Hepatocyte (in vitro differentiated cells): ENCODE results near the gene FLACC1.

ENCODE experiments used
- CTCF ChIP-seq: fragments of 200-600 bp; sonication (generic); IDR thresholded peaks from 2 replicates; pipeline ENCODE4 v1.5.1; 2016; ENCODE audit warnings: antibody characterized with exemption, mild to moderate bottlenecking; ENCODE audit not compliant: poor library complexity
- EZH2 ChIP-seq: fragments of 200-600 bp; sonication (generic); IDR thresholded peaks from 2 replicates; pipeline ENCODE4 v1.6.1; 2016; ENCODE audit warnings: antibody characterized with exemption, mild to moderate bottlenecking, borderline replicate concordance

- TF ChIP-seq CTCF (no peak), EZH2 (no peak)
These were observed 3.1 kb upstream of the FLACC1 start for GRCh38 chr2:201360256-201360655.
